GM12891 (cell line): ENCODE results near the gene SPACA6.
"Not testable (repeated sequence)": the region's sequence is repeated elsewhere in the genome, so short reads cannot be mapped to it uniquely, and the experiment has no call there.

Source experiments
- DNase-seq: peaks from one replicate; pipeline ENCODE4 v3.0.0; 2011; ENCODE audit warnings: low spot score; ENCODE audit not compliant: insufficient read length
- FAIRE-seq: peaks from 2 replicates; lab custom pipeline; 2011; peaks lifted over from hg19 to GRCh38; lab: Jason Lieb, UNC
- PAX5 ChIP-seq: IDR thresholded peaks from 2 replicates; pipeline ENCODE4 v1.6.1; 2011; ENCODE audit warnings: low read length, moderate library complexity, mild to moderate bottlenecking; ENCODE audit not compliant: insufficient read depth, severe bottlenecking
- POLR2A ChIP-seq: IDR thresholded peaks from 2 replicates; pipeline ENCODE4 v1.6.1; 2011; ENCODE audit warnings: low read depth, low read length, control low read depth
- POLR2AphosphoS5 ChIP-seq: IDR thresholded peaks from 2 replicates; pipeline ENCODE4 v1.6.1; 2011; ENCODE audit warnings: low read depth, low read length, control low read depth
- POU2F2 ChIP-seq: IDR thresholded peaks from 2 replicates; pipeline ENCODE4 v1.6.1; 2011; ENCODE audit warnings: low read depth, mild to moderate bottlenecking, control low read depth, low read length, moderate library complexity
- SPI1 ChIP-seq: IDR thresholded peaks from 2 replicates; pipeline ENCODE4 v1.6.1; 2011; ENCODE audit warnings: low read depth, low read length, control low read depth
- TAF1 ChIP-seq: IDR thresholded peaks from 2 replicates; pipeline ENCODE4 v1.6.1; 2011; ENCODE audit warnings: low read depth, low read length, control low read depth

The SPACA6 gene

GRCh38 chr19:51664131-51664530 lies 29.0 kb upstream of the SPACA6 start:
- TF ChIP-seq POLR2AphosphoS5 = no peak
- no peak for TF ChIP-seq POU2F2
- TF ChIP-seq SPI1 = no peak
- TF ChIP-seq POLR2A = no peak
- no peak for TF ChIP-seq PAX5
- TF ChIP-seq TAF1 = no peak
- no peak for FAIRE-seq

GRCh38 chr19:51664997-51665396 lies 28.1 kb upstream of the SPACA6 start:
- DNase-seq (no peak), FAIRE-seq (no peak)
- TF ChIP-seq POLR2A (no peak), SPI1 (no peak), POU2F2 (no peak), TAF1 (no peak), POLR2AphosphoS5 (no peak), PAX5 (no peak)

More at GRCh38 chr19:51664131-51664530, 29.0 kb upstream of the SPACA6 start:
- DNase-seq = no peak

- FAIRE-seq (no peak), DNase-seq (no peak)
- no peak for TF ChIP-seq TAF1
- TF ChIP-seq SPI1 = peak; percentile 37
- no peak for TF ChIP-seq POU2F2
These were observed 24.9 kb upstream of the SPACA6 start for GRCh38 chr19:51668216-51668615.

- not testable (repeated sequence) for DNase-seq
- FAIRE-seq = peak; percentile 57
These were observed 17.1 kb upstream of the SPACA6 start for GRCh38 chr19:51675911-51676565.

DNA sequence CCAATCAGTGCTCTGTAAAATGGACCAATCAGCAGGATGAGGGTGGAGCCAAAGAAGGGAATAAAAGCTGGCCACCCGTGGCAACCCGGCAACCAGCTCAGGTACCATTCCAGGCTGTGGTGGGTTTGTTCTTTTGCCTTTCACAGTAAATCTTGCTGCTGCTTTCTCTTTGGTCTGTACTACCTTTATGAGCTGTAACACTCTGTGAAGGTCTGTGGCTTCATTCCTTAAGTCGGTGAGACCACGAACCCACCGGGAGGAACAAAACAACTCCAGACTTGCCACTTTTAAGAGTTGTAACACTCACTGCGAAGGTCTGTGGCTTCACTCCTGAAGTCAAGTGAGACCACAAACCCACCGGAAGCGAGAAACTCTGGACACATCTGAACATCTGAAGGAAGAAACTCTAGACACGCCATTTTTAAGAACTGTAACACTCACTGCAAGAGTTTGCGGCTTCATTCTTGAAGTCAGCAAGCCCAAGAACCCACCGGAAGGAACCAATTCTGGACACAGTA lies 16.5 kb upstream of the SPACA6 start:
- no peak for FAIRE-seq
- no peak for DNase-seq
- TF ChIP-seq POU2F2 (no peak), PAX5 (no peak), SPI1 (no peak), TAF1 (no peak), POLR2AphosphoS5 (no peak), POLR2A (no peak)

DNA sequence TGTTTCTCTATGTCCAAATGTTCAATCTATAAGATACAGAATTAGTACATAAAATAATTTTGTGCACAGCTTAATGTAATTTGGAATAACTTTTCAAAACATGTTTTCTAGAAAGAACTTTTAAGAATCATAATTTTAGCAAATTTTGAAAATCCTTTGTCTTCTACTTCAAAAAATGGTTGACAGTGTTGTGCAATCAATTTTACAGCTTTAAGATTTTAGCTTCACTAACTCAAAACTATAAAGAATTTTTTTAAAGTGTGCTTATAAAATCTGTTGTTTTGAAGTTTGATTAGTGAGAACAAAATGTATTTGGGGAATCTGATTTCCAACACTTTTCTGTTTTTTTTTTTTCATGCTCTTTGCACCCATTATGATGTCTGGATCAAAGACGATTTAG lies 12.7 kb upstream of the SPACA6 start:
- FAIRE-seq = no peak
- no peak for DNase-seq
- no peak for TF ChIP-seq POLR2AphosphoS5
- no peak for TF ChIP-seq SPI1
- TF ChIP-seq POU2F2 = no peak
- TF ChIP-seq TAF1 = no peak

DNA sequence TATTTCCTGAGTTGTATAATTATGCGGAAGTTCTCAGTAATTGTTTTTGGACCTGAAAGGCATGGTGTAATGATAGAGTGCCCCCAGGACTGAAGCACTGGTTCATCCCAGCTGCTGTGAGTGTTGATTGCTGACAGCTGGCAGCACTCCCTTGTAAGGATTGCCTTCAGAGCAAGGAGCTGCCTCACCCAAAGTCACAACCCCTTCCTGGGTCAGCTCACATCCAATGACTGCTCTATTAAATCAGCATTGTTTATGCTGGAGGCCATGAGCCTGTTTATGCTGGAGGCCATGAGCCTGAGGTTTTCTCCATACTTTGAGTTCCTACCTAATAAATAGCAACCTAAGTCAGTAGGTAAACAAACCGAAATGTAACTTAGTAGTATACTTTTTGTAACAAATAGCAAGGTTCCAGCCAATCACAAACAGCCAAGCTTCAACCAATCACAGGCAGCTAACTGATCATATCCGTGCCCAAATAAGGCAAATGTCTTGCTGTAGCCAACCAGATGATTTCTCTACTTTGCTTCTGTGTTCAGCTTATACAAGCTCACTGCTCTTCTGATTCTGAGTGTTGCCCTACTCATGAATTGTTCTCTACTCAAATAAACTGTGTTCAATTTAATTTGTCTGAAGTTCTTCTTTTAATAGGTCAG lies 11.7 kb upstream of the SPACA6 start:
- no peak for DNase-seq
- TF ChIP-seq POLR2A (no peak), PAX5 (no peak), POLR2AphosphoS5 (no peak), POU2F2 (no peak), SPI1 (no peak), TAF1 (no peak)
- no peak for FAIRE-seq

GRCh38 chr19:51686171-51686570 lies 7.0 kb upstream of the SPACA6 start:
- no peak for TF ChIP-seq POLR2A
- no peak for TF ChIP-seq POLR2AphosphoS5
- TF ChIP-seq POU2F2 = no peak
- no peak for TF ChIP-seq TAF1
- no peak for TF ChIP-seq PAX5
- no peak for TF ChIP-seq SPI1
- FAIRE-seq (no peak), DNase-seq (no peak)

GRCh38 chr19:51687791-51688670 lies 5.1 kb upstream of the SPACA6 start:
- DNase-seq (no peak), FAIRE-seq (no peak)
- TF ChIP-seq POLR2AphosphoS5 = no peak
- no peak for TF ChIP-seq TAF1
- TF ChIP-seq POLR2A = no peak
- no peak for TF ChIP-seq POU2F2
- no peak for TF ChIP-seq PAX5
- TF ChIP-seq SPI1 = no peak
